DMS 273 treated with DMSO at 0.1 percent for 48 hours (cell line): ENCODE results near the gene HEMGN.

Experiments
- DNase-seq: peaks from one replicate; lab custom pipeline; 2025; lab: John Stamatoyannopoulos, UW

Gene HEMGN

GRCh38 chr9:97895695-97896332, 42.2 kb downstream of the HEMGN start:
- DNase-seq: peak; percentile 29

GRCh38 chr9:97895211-97895610, 42.8 kb downstream of the HEMGN start:
- DNase-seq: no peak

GRCh38 chr9:97892421-97892820, 45.6 kb downstream of the HEMGN start:
- no peak for DNase-seq

- no peak for DNase-seq
Observed at GRCh38 chr9:97891736-97892135, 46.2 kb downstream of the HEMGN start.

GRCh38 chr9:97889941-97890887, 47.8 kb downstream of the HEMGN start:
- DNase-seq: no peak

- no peak for DNase-seq
Observed at GRCh38 chr9:97880336-97880735, 57.6 kb downstream of the HEMGN start.
